NCI-H2107 treated with DMSO at 0.1 percent for 48 hours (cell line): ENCODE results near the gene NAXE.
"Not testable (repeated sequence)": the region's sequence is repeated elsewhere in the genome, so short reads cannot be mapped to it uniquely, and the experiment has no call there.

Experiments
- DNase-seq: peaks from one replicate; lab custom pipeline; 2025; ENCODE audit not compliant: unreplicated experiment; lab: John Stamatoyannopoulos, UW

The NAXE gene

DNA sequence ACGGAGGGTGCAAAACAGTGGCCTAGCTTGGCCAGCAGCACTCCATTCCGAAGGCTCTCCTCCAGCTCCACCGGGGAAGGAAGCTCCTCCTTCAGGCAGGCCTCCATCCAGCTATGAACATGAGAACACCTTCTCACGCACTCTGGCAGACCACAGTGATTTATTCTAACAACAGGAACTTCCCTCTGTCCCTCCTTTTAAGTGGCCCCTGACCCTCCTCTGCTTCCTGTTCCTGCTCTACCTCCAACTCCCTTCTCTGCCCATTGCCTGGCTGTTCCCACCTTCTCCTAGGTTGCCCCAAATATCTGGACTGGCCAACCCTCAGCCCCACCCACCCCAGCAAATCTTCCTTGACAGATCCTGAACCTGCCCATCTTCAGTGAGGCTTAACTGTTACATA is 25.1 kb upstream of the NAXE start:
- no peak for DNase-seq

DNA sequence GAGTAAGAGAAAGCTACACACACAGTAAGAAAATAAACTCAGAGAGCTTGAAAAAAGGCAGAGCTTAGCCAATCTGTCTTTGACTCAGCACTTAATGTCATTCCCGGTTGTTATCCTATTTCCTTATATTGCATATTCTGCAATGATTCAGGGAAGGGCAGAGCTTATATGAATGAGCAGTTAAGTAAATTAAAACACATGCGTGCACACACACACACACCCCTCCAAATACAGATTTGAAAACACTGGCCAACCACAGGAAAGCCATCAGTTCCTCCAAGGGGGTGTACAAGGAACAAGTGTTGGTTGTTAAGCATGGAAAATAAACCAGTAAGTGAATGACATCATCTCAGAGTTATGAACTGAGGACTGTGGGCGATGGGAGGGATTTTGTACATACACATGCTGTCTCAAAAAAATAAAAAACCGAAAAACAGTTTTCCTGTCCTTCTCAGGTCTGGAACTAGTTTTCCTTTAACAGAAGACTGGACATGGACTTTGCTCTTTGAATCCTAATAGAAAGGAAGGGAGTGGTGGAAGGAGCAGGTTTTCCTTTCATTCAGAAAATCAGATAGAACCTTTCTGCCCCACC is 20.2 kb upstream of the NAXE start:
- DNase-seq = no peak

DNA sequence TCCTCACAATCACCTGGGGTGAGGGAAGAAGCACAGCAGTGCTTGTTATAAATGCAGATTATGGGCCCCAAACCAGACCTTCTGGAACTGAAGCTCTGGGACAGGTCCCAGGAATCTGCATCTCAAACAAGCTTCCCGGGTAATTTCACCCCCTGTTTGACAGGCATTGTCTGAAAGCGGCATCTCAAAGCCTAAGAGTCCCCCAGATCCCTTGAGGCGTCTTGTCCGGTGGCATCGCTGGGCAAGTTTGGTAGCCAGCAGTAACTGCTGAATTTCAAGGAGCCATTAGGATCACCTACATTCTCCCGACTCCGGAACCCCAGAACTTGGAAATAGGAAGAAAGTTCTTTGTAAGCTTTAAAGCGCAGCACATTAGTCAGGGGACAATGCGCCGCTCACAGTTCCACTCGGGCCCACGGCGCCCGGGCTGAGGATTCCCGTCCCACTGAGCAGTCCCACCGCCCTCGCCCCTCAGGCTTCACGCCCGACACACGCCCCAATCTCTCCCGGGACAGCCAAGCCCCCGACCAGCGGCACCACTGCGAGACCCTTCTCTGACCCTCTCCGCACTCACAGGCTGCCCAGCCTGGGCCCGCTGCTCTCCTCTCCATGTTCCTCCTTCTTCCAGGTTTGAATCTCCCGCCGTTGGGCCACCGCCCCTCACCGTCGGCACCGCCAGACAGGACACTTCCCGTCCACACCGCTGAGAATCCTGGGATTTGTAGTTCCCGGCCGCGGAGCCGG is 19.5 kb upstream of the NAXE start, which contains the start of gene IQGAP3:
Gene IQGAP3, minus strand, starts transcription at position 647 of the 744 bp plus-strand sequence. Its CDS starts 36 bp downstream, at position 611.
- peak; percentile 82 for DNase-seq

DNA sequence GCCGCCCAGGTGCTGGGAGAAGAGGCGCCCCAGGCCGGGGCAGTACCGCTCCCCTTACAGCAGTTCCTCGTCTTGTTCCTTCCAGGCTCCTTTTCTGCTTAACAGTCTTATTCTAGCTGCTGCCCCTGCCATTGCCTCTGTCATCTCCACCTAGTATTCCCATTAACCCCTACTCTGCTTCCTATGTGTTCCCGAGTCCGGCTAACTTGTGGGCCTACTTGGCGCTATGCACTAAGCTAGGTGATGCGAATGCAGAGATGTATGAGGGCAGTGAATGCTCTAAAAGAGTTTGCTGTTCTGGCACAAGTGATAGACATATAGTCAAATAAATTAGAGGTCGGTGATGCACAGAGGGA is 18.9 kb upstream of the NAXE start:
- DNase-seq = no peak

DNA sequence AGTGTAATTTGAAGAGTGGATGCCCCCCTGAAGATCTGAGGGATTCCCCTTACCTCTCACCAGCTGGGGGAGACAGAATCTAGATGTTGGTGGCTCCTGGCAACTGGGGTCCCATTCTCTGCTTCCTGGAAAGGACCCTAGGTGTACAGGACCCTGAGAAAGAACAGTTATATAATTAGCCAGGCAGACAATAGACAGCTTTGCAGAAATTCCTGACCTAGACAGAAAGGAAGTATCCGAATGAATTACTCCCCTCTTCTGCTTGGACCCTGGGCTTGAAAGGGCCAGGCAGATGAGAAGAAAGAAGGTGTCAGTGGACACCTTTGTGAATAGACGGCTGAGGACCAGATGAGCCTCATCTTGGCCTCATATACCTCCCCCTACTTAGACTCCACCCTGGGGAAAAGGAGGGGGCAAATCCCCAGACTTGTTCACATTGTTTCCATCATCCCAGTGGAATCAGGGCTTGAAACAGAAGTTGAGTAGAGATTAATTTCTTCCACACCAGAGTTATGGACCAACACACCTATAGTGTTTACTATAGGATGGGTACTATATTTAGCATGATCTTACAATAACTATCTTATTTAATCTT is 17.4 kb upstream of the NAXE start:
- DNase-seq = no peak

DNA sequence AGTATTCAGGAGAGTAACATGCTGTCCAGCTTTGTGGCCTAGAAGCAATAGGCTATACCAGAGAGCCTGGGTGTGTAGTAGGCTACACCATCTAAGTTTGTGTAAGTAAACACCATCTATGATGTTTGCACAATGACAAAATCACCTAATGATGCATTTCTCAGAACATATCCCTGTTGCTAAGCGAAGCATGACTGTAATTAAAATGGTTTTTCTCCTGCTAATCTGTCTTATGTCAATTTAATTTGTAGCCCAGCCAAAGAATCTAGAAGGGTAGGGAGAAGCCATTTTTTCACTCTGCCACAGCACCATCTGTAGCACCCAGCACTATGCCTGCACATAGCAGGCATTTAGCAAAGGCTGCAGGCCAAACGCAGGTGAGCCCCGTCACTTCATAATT is 14.0 kb upstream of the NAXE start:
- no peak for DNase-seq

DNA sequence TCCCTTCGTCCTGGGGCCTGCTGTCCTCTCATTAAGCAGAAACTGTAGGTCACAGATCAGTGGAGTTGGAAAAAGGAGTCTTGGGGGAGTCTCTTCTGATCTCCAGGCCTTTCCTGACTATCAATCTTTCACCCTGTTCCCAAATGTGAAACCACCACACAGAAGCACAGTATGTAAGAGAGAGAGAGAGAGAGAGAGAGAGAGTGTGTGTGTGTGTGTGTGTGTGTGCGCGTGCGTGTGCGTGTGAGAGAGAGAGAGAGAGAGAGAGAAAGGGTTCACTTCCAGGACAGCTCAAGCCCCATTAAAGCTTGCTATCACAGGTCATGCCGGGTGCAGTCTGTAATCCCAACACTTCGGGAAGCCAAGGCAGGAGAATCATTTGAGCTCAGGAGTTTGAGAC is 13.5 kb upstream of the NAXE start:
- no peak for DNase-seq

DNA sequence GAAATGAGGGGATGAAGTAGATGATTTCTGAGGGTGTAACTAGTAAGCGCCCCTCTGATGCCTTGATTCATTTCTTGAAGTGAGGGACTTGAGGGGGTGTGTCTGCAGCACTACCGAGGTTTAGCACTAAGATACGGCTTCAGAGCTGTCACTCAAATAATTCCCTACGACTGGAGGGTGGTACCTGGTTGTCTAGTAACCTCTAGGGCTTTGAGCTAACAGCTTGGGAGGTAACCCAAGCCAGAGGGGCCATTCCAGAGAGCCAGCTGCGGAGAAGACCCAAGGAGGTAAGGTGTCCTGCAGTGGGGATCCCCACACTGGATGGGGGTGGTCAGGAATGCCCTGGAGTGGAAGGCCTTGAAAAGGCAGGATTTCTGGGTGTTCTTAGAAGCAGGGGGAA is 12.1 kb upstream of the NAXE start, which contains the start of gene TTC24:
Gene TTC24, plus strand, starts transcription at position 252 of the 400 bp plus-strand sequence. CDS start 1,642 bp downstream, outside the sequence.
- no peak for DNase-seq

DNA sequence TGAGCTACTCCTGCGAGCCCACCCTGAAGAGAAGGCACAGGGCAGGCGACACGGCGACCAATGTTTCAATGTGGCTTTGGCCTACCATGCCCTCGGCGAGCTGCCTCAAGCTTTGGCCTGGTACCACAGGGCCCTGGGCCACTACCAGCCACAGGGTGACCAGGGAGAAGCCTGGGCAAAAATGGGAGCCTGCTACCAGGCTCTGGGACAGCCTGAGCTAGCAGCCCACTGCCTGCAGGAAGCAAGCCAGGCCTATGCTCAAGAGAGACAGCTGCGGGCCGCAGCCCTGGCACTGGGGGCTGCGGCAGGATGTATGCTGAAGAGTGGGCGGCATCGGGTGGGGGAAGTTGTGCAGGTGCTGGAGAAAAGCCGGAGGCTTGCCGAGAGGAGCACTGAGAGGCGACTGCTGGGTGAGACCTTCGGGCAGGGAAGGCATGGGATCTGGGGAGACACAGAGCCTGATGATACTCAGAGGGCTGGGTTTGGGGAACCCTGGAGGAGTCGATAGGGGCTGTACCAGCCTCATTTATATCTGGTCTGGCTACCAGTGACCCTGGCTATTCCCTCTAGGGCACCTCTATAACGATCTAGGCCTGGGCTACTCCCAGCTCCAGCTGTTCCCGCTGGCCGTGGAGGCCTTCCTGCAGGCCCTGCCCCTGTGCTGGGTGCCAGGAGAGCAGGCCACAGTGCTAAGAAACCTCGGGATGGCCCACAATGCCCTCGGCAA is 9.8 kb upstream of the NAXE start:
- no peak for DNase-seq

DNA sequence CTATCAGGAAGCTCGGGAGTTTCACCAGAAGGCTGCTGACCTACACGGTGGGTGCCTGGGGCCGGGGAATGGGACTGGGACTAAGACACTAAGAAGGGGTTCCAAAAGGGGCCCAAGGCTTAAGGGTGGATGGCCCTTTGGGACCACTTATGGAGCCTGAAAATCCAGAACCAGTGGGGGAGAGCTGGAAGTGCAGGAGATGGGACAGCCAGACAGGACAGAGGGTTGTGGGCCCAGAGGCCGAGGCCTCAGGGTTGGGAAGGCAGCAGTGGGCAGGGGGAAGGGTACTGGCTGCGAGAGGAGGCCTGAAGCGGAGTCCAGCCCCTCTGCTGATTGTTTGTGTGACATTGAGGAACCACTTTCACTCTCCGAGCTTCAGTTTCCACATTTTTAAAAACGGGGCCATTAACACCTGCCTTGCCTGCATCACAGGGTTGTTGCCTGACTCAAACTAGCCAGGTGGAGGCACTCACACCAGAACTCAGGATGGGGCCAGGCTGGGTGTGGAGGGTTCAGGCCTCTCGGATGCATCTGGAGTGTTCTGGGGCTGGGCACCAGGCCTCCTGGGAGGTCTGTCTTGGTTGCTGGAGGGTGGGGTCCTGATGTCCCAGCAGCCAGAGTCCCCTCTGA is 9.1 kb upstream of the NAXE start:
- DNase-seq = no peak

DNA sequence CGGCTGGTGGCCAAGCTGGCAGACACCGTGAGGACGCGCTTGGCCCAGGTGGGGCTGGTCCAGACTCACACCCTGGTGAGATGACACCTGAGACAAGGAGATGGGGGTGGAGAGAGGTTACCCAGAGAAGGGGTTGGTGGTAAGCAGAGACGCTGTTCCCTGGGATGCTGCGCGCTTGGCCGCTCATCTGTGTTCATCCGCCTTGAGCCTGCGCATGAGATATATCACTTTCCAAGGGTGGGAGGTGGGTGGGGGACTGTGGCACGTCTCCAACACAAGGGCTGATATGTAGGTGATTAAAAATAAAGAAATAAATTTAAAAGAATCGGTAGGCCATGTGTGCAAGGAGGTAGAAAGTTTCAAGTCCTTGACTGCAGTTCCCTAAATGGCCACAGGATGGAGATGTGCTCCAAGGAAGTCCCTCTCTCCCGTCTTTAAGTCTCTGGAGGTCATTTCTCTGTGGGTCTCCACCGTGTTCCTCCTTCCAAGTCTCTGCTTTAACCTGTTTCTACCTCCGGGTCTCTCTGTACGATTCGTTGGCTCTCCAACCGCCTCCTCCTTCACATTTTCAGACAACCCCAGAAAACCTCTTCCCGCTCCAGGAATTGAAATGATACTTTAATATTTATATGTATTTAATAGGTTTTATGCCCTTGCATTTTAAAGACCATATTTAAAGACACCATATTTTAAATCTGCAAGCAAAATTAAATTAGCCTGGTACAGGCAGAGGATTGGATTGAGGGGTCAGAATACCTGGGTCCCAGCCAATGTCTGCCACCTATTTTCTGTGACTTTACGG is 7.6 kb upstream of the NAXE start:
- peak; percentile 70 for DNase-seq

DNA sequence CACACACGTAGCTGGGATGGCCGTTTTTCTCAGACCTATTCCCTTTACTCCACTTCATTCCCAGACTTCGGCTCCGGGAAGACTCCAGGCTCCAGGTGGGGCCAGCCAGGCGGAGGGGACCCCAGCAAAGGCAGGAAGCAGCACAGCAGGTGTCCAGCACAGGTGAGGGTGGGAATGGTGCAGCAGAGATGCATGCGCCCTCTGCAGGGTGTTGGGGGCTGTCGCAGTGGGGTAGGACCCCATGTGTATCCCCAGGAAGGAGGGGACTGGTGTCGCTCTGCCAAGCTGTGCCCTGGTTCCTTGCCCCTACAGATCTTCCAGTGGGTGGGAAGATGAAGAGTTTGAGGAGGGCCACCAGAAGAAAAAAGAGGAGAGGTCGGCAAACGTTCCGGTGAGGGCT is 6.8 kb upstream of the NAXE start:
- DNase-seq = no peak

DNA sequence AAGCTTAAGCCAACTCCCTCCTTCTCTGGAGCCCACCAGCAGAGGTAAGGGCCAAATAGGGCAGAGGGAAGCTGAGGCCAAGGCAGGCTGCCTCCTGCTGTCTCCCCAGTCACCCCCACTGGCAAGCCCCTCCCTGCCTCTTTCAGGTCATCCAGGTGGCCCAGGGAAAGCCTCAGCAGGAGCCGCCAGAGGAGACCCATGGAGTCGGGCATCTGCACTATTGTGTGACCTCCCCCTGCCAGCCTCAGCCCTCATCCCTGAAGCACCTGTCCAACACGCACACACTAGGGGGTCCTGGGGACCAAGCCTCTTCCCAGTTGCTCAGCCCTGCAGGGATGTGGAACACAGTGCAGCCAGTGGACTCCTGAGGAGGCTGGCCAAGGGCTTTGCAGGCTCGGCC is 5.3 kb upstream of the NAXE start:
- no peak for DNase-seq

DNA sequence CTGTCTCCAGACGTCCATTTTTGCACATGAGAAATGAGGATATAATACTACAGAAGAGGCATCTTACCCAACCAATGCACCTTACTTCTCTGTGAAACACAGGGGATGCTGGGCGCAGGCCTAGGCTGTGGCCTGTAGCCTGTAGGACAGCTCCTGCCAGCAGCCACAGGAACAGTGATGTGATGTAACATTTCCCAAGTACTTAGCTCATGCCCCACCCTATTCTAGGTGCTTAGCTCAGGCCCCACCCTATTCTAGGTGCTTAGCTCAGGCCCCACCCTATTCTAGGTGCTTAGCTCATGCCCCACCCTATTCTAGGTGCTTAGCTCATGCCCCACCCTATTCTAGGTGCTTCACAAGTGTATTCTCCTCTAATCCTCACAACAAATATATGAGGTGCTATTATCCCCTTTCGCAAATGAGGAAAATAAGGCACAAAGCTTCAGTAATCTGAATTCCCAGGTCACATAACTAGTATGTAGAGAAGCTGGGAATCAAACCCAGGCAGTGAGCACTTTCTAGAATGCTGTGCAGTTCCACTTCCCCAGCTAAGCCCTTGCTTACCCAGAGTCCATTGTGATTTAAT is 4.6 kb upstream of the NAXE start:
- DNase-seq = no peak

DNA sequence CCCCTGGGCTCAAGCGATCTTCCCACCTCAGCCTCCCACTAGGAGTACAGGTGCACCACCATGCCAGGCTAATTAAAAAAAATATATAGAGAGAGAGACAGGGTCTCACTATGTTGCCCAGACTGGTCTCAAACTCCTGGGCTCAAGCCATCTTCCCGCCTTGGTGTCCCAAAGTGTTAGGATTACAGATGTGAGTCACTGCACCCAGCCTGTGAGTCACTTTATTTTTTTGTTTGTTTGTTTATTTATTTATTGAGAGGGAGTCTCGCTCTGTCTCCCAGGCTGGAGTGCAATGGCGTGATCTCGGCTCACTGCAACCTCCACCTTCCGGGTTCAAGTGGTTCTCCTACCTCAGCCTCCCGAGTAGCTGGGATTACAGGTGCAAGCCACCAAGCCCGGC is 3.6 kb upstream of the NAXE start:
- not testable (repeated sequence) for DNase-seq

DNA sequence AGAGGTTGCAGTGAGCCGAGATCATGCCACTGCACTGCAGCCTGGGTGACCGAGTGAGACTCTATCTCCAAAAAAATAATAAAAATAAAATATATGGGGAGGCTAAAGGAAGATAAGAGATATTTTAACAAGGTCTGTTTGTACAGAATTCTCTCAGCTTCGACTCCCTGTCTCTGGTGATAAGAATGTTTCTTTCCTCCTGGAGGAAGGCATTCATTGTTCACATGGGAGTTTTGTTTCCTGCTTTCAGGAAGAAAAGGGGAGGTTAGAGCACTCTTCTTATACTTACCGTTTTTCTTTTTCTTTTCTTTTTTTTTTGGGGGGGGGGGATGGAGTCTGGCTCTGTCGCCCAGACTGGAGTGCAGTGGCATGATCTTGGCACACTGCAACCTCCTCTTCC is 2.0 kb upstream of the NAXE start:
- no peak for DNase-seq

DNA sequence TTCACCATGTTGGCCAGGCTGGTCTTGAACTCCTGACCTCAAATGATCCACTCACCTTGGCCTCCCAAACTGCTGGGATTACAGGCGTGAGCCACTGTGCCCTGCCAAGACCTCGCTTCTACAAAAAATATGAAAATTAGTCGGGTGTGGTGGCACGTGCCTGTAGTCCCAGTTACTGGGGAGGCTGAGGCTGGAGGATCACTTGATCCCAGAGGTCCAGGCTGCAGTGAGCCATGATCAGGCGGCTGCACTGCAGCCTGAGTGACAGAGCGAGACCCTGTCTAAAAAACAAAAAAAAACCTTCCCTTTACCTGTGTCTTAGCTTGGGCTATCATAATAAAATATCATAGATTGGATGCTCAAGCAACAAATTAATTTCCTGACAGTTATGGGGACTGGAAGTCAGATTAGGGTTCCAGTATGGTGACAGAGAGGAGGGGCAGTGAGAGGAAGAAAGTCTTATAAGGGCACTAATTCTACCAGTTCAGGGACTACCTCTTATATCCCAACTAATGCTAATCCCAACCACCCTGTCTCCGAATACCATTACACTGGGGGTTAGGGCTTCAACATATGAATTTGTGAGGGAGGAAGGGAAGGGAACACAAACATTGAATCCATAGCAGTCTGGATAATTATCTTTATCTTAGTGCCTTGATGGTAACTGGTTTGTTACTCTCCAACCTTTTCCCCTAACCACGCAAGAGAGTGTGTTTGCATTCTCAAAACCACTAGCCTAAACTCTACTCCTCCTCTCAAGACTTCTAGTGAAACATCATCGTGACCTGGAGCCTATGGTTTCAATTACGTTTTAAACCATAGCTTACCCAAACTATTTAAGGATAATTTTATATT is 1.0 kb upstream of the NAXE start:
- peak; percentile 18 for DNase-seq

DNA sequence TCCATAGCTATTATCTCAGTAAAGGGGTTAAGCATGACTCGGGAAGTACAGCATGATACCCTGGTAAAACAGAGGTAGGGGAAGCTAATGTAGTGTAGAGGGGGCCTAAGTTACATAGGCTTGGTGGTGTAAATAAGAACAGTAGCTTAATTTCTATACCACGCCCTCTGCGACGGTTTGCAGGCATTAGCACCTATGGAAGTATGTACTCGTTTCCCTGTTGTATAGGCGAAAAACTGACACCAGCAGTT is 470 bp upstream of the NAXE start:
- no peak for DNase-seq

DNA sequence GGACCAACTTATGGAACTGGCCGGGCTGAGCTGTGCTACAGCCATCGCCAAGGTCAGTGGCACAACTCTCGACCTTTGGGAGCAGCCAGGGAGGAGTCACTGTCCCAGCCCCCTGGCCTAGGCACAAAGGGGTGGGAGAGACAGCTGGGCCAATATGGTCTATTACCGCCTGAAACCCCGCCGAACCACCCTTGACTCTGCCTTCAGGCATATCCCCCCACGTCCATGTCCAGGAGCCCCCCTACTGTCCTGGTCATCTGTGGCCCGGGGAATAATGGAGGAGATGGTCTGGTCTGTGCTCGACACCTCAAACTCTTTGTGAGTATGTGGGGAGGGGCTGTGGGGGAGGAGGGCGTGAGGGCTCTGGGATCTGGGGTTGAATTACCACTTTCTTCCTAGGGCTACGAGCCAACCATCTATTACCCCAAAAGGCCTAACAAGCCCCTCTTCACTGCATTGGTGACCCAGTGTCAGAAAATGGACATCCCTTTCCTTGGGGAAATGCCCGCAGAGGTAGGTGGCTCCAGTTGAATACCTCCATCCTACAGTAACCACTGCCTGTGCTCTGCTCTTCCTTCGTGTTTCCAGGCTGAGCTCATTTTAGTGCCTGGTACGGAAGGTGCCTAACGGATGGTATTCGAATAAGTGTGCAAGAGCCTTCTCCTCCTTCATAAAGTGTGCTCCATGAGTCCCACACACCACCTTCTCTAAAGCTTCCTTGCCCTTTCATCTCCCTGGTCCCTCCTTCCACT is 758 bp downstream of the NAXE start:
- no peak for DNase-seq
